DMS 273 (cell line): Measurements from ENCODE around the gene STX16.

Experiments used
- DNase-seq: peaks from one replicate; lab custom pipeline; 2025; ENCODE audit not compliant: unreplicated experiment; lab: John Stamatoyannopoulos, UW

STX16 gene

GRCh38 chr20:58673119-58673518 is 22.0 kb downstream of the STX16 start:
- DNase-seq, result no peak

- DNase-seq, result no peak
These were observed 24.1 kb downstream of the STX16 start for GRCh38 chr20:58675146-58675584.

GRCh38 chr20:58675641-58676040 is 24.6 kb downstream of the STX16 start:
- no peak for DNase-seq

- no peak for DNase-seq
These were observed 25.1 kb downstream of the STX16 start for GRCh38 chr20:58676161-58676560.

- DNase-seq, result no peak
These were observed 26.1 kb downstream of the STX16 start for GRCh38 chr20:58677079-58677604.

- DNase-seq, result no peak
These were observed 26.7 kb downstream of the STX16 start for GRCh38 chr20:58677808-58678207.

GRCh38 chr20:58678806-58679205 is 27.7 kb downstream of the STX16 start:
- DNase-seq, result no peak

GRCh38 chr20:58682656-58683531 is 31.8 kb downstream of the STX16 start:
- DNase-seq, result no peak

GRCh38 chr20:58684291-58684690 is 33.2 kb downstream of the STX16 start:
- DNase-seq, result no peak

GRCh38 chr20:58685988-58686387 is 34.9 kb downstream of the STX16 start:
- DNase-seq, result no peak

GRCh38 chr20:58688414-58688813 is 37.3 kb downstream of the STX16 start:
- DNase-seq, result no peak

- DNase-seq, result peak; percentile 93
These were observed 37.8 kb downstream of the STX16 start for GRCh38 chr20:58688840-58689239.

- DNase-seq, result peak; percentile 54
These were observed 39.5 kb downstream of the STX16 start for GRCh38 chr20:58690396-58691135.

GRCh38 chr20:58691773-58692578 is 40.9 kb downstream of the STX16 start:
- no peak for DNase-seq

- peak; percentile 91 for DNase-seq
These were observed 41.6 kb downstream of the STX16 start, which contains the start of gene NPEPL1 for GRCh38 chr20:58692579-58693225. NPEPL1 (plus strand) TSS chr20:58692800; CDS start chr20:58692901, 101 bp downstream.

- DNase-seq, result peak; percentile 58
These were observed 42.3 kb downstream of the STX16 start for GRCh38 chr20:58693226-58694006.

GRCh38 chr20:58694241-58695083 is 43.4 kb downstream of the STX16 start:
- DNase-seq, result no peak

GRCh38 chr20:58695084-58695722 is 44.1 kb downstream of the STX16 start:
- no peak for DNase-seq
